Keratinocyte (primary cell): ENCODE data around the gene ENGASE. TPM values are rescaled to one million over a fixed set of nuclear protein-coding genes. Genes with fewer than 3 reads are reported as not detected.
A peak's percentile ranks its signal among the peaks of the same experiment; 100 is the strongest.

ENCODE experiments used
- DNase-seq: peaks from one replicate; pipeline ENCODE4 v3.0.0-alpha.2; 2011; ENCODE audit warnings: low read depth, missing footprints, low spot score
- FAIRE-seq: peaks from 2 replicates; lab custom pipeline; 2011; peaks lifted over from hg19 to GRCh38; lab: Jason Lieb, UNC
- H2AFZ ChIP-seq: 2 replicates; pipeline ENCODE4 v1.6.0; 2012; ENCODE audit warnings: low read length, control low read depth, inconsistent platforms; ENCODE audit not compliant: control insufficient read depth
- H3K27ac ChIP-seq: 2 replicates; pipeline ENCODE4 v1.5.1; 2011; ENCODE audit warnings: low read length; ENCODE audit not compliant: control insufficient read depth, insufficient read depth
- H3K27me3 ChIP-seq: 3 replicates; pipeline ENCODE4 v1.6.0; 2011; ENCODE audit warnings: low read length; ENCODE audit not compliant: control insufficient read depth, insufficient read depth; ENCODE audit errors: extremely low read depth
- H3K36me3 ChIP-seq, 2 experiments: 2 replicates in 1 of 2; 3 replicates in 1 of 2; pipeline ENCODE4 v1.5.1; 2011; ENCODE audit warnings: low read length in 2 of 2, mild to moderate bottlenecking in 1 of 2; ENCODE audit not compliant: control insufficient read depth in 2 of 2, insufficient read depth in 2 of 2; ENCODE audit errors: extremely low read depth in 1 of 2
- H3K4me1 ChIP-seq: 3 replicates; pipeline ENCODE4 v1.5.1; 2011; ENCODE audit warnings: low read length; ENCODE audit not compliant: control insufficient read depth, insufficient read depth; ENCODE audit errors: extremely low read depth
- H3K4me2 ChIP-seq: 3 replicates; pipeline ENCODE4 v1.6.0; 2011; ENCODE audit warnings: low read depth, low read length; ENCODE audit not compliant: control insufficient read depth, insufficient read depth; ENCODE audit errors: extremely low read depth
- H3K4me3 ChIP-seq, 3 experiments: fragments of 200-600 bp in 1 of 3; sonication (generic) in 1 of 3; 2 replicates in 2 of 3; 3 replicates in 1 of 3; pipeline ENCODE4 v1.5.1; 2011 to 2016; ENCODE audit warnings: low read length in 3 of 3, mild to moderate bottlenecking in 3 of 3, control low read depth in 2 of 3, inconsistent platforms in 1 of 3, low read depth in 1 of 3, mixed read lengths in 1 of 3, mixed run types in 1 of 3, moderate library complexity in 1 of 3; ENCODE audit not compliant: control insufficient read depth in 2 of 3, insufficient read depth in 2 of 3; ENCODE audit errors: extremely low read depth in 1 of 3
- H3K79me2 ChIP-seq: 2 replicates; pipeline ENCODE4 v1.6.0; 2012; ENCODE audit warnings: low read length; ENCODE audit not compliant: control insufficient read depth, insufficient read depth
- H3K9ac ChIP-seq: 3 replicates; pipeline ENCODE4 v1.6.0; 2011; ENCODE audit warnings: low read length; ENCODE audit not compliant: control insufficient read depth, insufficient read depth; ENCODE audit errors: extremely low read depth
- H3K9me1 ChIP-seq: 3 replicates; pipeline ENCODE4 v1.6.0; 2011; ENCODE audit warnings: low read length; ENCODE audit not compliant: control insufficient read depth, insufficient read depth; ENCODE audit errors: extremely low read depth
- H3K9me3 ChIP-seq: 2 replicates; pipeline ENCODE4 v1.5.1; 2012; ENCODE audit warnings: low read depth, low read length; ENCODE audit not compliant: control insufficient read depth
- H4K20me1 ChIP-seq: 3 replicates; pipeline ENCODE4 v1.6.0; 2011; ENCODE audit warnings: low read length; ENCODE audit not compliant: control insufficient read depth, insufficient read depth; ENCODE audit errors: extremely low read depth
- CTCF ChIP-seq, 3 experiments: IDR thresholded peaks in 1 of 3; conservative IDR thresholded peaks in 1 of 3; optimal IDR thresholded peaks in 1 of 3; 2 replicates in 2 of 3; 3 replicates in 1 of 3; pipeline versions ENCODE3 to v1.5.1; 2011; ENCODE audit warnings: low read length in 3 of 3, mild to moderate bottlenecking in 3 of 3, moderate library complexity in 2 of 3, control low read depth in 1 of 3, inconsistent platforms in 1 of 3; ENCODE audit not compliant: insufficient read depth in 2 of 3; ENCODE audit errors: extremely low read depth in 1 of 3
- EZH2 ChIP-seq: IDR thresholded peaks from one replicate; pipeline ENCODE4 v1.6.1; 2012; ENCODE audit warnings: inconsistent platforms, mild to moderate bottlenecking, low read length, moderate library complexity
- dilution Hi-C: fragments of 300-500 bp; cut with MboI; formaldehyde crosslinking; loops from one replicate; pipeline ENCODE4 v1.7.0; 2020; ENCODE audit warnings: low sequenced_read_pairs; ENCODE audit not compliant: extremely low pct_ligation_motif_present
- polyA plus RNA-seq, 5 experiments: library from polyadenylated mRNA; depleted of rRNA in 3 of 5; stranded (reverse) in 3 of 5; stranded (forward) in 1 of 5; unstranded in 1 of 5; fragments of >200 nt; gene quantifications; 1 replicate in 1 of 5; 2 replicates in 3 of 5; 3 replicates in 1 of 5; pipeline versions ENCODE4 v1.2.1 to v1.2.3, GENCODE V29; 2011 to 2012; ENCODE audit warnings: missing spikeins in 2 of 5, low read depth in 1 of 5, low replicate concordance in 1 of 5

Gene ENGASE
- polyA plus RNA-seq, 1 donor (not counting 4 experiments of a cell fraction or from before 2014, with no cell fraction given): 6.6 TPM

- Histone ChIP-seq H4K20me1 (no peaks in the 10 kb centered on the region), H3K4me2 (peak overlapping the region; percentile 22), H3K9ac (no peak overlapping the region), H3K79me2 (no peaks in the 10 kb centered on the region), H3K4me3 (no peak overlapping the region), H3K9me3 (no peaks in the 10 kb centered on the region), H3K27ac (no peak overlapping the region), H3K9me1 (peaks cover 2% of the 10 kb centered on the region), H3K4me1 (peaks cover 59% of the 10 kb centered on the region), H2AFZ (no peak overlapping the region), H3K36me3 (no peaks in the 10 kb centered on the region), H3K27me3 (no peaks in the 10 kb centered on the region)
- dilution Hi-C loops: loop anchor here (25.0 kb wide), 1 partner anchor 355 kb away; no protein-coding TSS in a partner anchor
- DNase-seq (no peak), FAIRE-seq (no peak)
- TF ChIP-seq EZH2: no peak
- no peak for TF ChIP-seq CTCF (optimal IDR thresholded peaks at IDR 0.05 in 1 of 3, IDR thresholded peaks at IDR 0.05 in 1 of 3, conservative IDR thresholded peaks at IDR 0.05 in 1 of 3; ENCODE audit: extremely low read depth in 1 of 3, insufficient read depth in 2 of 3, low read length in 3 of 3)
Observed at GRCh38 chr17:79031996-79032875, 42.4 kb upstream of the ENGASE start.

- Histone ChIP-seq H3K9me3 (no peaks in the 10 kb centered on the region), H2AFZ (no peak overlapping the region), H3K9me1 (peaks cover 2% of the 10 kb centered on the region), H3K27me3 (no peaks in the 10 kb centered on the region), H3K36me3 (no peaks in the 10 kb centered on the region), H4K20me1 (no peaks in the 10 kb centered on the region), H3K27ac (no peak overlapping the region), H3K79me2 (no peaks in the 10 kb centered on the region), H3K4me3 (no peak overlapping the region), H3K4me2 (no peak overlapping the region), H3K9ac (no peak overlapping the region), H3K4me1 (peaks cover 53% of the 10 kb centered on the region)
- no peak for FAIRE-seq
- TF ChIP-seq EZH2: no peak
- TF ChIP-seq CTCF (optimal IDR thresholded peaks at IDR 0.05 in 1 of 3, IDR thresholded peaks at IDR 0.05 in 1 of 3, conservative IDR thresholded peaks at IDR 0.05 in 1 of 3; ENCODE audit: extremely low read depth in 1 of 3, insufficient read depth in 2 of 3, low read length in 3 of 3): no peak
- dilution Hi-C loops: loop anchor here (25.0 kb wide), 1 partner anchor 354 kb away; no protein-coding TSS in a partner anchor
- no peak for DNase-seq
Observed at GRCh38 chr17:79033046-79033616, 41.5 kb upstream of the ENGASE start.
